ENCODE results near the gene SLC26A5. TPM values are rescaled to one million over a fixed set of nuclear protein-coding genes. Genes with fewer than 3 reads are reported as not detected.

Gene SLC26A5
- total RNA-seq, 1 experiment from 2014 or later = not detected

DNA sequence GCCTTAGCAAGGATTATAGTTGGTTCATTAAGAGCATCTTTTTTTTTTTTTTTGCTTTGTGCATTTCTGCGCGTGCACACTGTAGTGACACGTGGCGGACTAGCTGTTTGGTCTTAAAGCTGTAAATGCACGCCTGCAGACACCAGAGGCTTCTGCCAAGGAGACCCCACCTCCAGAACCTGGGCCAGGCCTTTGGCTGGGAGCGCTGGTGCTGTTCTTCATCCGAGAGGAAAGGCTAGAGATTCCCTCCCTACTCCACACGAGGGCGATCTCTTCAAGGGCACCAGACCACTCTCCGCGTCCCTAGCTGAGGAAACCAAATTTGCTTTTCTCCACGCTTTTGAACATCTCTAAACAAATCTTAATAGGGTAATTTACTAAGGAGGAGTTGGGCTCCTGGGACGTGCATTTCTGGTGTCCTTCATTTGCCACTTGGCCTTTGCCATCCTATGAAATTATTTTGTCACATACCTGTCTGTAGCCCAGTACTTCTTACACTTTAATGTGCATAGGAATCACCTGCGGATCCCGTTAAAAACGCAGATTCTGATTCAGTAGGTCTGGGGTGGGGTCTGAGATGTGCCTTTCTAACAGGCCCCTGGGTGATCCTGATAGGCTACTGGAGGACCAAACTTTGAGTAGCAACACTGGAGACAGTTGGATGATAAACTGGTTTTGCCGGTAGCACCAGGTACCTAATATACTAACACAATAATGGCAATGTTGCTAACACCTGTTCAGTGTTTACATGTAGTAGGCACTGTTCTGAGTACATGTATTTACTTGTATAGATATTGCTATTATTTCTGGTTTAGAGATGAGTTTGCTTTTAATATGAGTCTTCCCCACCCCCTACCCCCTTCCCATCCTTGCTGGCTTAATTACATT lies 1.3 kb upstream of the SLC26A5 start:
- Histone ChIP-seq H3K4me1 (ENCODE audit: low read length) (no peaks in the 10 kb centered on the region), H3K27ac (ENCODE audit: low read length) (no peak overlapping the region), H3K79me2 (ENCODE audit: low read length) (no peaks in the 10 kb centered on the region), H3K4me2 (ENCODE audit: low read depth, low read length, poor library complexity, severe bottlenecking) (no peak overlapping the region), H4K20me1 (ENCODE audit: insufficient read depth, low read depth, low read length) (no peaks in the 10 kb centered on the region), H3K36me3 (ENCODE audit: insufficient read depth, low read length) (no peaks in the 10 kb centered on the region), H3K9ac (ENCODE audit: low read length) (no peak overlapping the region), H3K9me2 (replicated peaks; ENCODE audit: insufficient read depth, low read length) (no peaks in the 10 kb centered on the region), H2AFZ (ENCODE audit: low read length) (no peak overlapping the region), H3K27me3 (ENCODE audit: low read length) (no peaks in the 10 kb centered on the region), H3K9me3 (ENCODE audit: low read length) (no peaks in the 10 kb centered on the region), H3K4me3 (ENCODE audit: low read length) (no peak overlapping the region)
- peak; percentile 80 for DNase-seq

DNA sequence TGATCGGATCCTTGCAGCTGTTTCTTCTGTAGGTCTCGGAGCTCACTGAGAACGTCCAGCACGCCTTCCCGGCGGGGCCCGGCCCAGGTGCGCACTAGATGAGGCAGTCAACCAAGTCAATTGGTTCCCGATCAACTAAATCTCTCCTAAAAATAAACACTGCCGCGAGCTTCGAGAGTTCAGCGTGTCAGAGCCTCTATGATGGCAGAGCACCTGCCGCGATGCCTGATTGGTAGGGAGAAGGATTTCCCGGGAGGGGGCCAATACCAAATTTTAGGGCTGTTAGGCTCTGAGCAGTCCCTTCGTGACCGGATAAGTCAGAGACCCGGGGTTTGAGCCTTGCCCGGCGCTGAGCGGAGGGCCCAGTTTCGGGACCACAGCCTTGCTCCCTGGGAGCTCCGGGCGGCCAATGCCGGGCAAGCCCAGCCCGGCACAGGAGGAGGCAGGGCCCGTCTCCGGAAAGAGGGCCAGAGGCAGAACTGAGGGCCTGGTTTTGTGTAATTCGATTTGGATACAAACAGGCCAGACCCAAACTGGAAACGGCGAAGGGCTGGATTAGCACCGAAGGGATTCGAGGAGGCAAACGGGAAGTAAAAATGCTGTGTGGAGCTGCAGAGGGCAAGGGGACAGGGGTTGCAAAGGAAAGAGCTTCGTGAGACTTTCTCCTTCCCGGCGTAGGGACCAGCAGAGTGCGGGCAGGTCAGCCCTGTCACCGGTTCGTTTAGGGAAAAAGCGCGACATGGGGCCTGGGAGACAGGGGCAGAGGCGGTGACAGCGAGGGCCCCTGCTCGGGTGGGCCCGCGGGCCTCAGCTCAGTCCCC lies 569 bp downstream of the SLC26A5 start:
- H3K9me3 ChIP-seq (ENCODE audit: low read length) = no peaks in the 10 kb centered on the region
- H3K79me2 ChIP-seq (ENCODE audit: low read length) = no peaks in the 10 kb centered on the region
- H3K4me3 ChIP-seq (ENCODE audit: low read length) = no peak overlapping the region
- H3K27me3 ChIP-seq (ENCODE audit: low read length) = 0 out of 2 replicates have a peak, but pooled peaks cover 3% of the 10 kb centered on the region
- no peak for DNase-seq
- H3K9ac ChIP-seq (ENCODE audit: low read length) = no peak overlapping the region
- H3K27ac ChIP-seq (ENCODE audit: low read length) = no peak overlapping the region
- H3K4me1 ChIP-seq (ENCODE audit: low read length) = no peaks in the 10 kb centered on the region
- no peaks in the 10 kb centered on the region for H3K9me2 ChIP-seq (replicated peaks; ENCODE audit: insufficient read depth, low read length)
- no peak overlapping the region for H2AFZ ChIP-seq (ENCODE audit: low read length)
- H4K20me1 ChIP-seq (ENCODE audit: insufficient read depth, low read depth, low read length) = no peaks in the 10 kb centered on the region
- no peak overlapping the region for H3K4me2 ChIP-seq (ENCODE audit: low read depth, low read length, poor library complexity, severe bottlenecking)
- no peaks in the 10 kb centered on the region for H3K36me3 ChIP-seq (ENCODE audit: insufficient read depth, low read length)

DNA sequence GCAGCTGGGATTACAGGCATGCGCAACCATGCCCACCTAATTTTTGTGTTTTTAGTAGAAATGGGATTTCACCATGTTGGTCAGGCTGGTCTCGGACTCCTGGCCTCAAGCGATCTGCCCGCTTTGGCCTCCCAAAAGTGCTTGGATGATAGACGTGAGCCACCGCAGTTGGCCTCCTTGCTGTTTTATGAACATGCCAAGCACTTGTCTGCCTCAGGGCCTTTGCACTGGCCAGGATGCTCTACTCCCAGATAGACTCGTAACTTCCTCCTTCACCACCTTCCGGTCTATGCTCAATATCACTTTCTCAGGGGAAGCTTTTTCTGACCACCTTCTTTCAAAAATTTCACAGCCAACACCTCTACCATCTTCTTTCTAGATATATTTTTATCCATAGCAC lies 6.3 kb downstream of the SLC26A5 start:
- no peaks in the 10 kb centered on the region for H3K4me1 ChIP-seq (ENCODE audit: low read length)
- no peak overlapping the region for H3K9ac ChIP-seq (ENCODE audit: low read length)
- no peak overlapping the region for H3K4me3 ChIP-seq (ENCODE audit: low read length)
- H3K9me3 ChIP-seq (ENCODE audit: low read length) = no peaks in the 10 kb centered on the region
- H3K27ac ChIP-seq (ENCODE audit: low read length) = no peak overlapping the region
- H3K79me2 ChIP-seq (ENCODE audit: low read length) = no peaks in the 10 kb centered on the region
- no peak overlapping the region for H3K4me2 ChIP-seq (ENCODE audit: low read depth, low read length, poor library complexity, severe bottlenecking)
- H3K27me3 ChIP-seq (ENCODE audit: low read length) = 0 out of 2 replicates have a peak, but pooled peaks cover 5% of the 10 kb centered on the region
- H3K9me2 ChIP-seq (replicated peaks; ENCODE audit: insufficient read depth, low read length) = no peaks in the 10 kb centered on the region
- DNase-seq = no peak
- H4K20me1 ChIP-seq (ENCODE audit: insufficient read depth, low read depth, low read length) = no peaks in the 10 kb centered on the region
- no peak overlapping the region for H2AFZ ChIP-seq (ENCODE audit: low read length)
- no peaks in the 10 kb centered on the region for H3K36me3 ChIP-seq (ENCODE audit: insufficient read depth, low read length)

DNA sequence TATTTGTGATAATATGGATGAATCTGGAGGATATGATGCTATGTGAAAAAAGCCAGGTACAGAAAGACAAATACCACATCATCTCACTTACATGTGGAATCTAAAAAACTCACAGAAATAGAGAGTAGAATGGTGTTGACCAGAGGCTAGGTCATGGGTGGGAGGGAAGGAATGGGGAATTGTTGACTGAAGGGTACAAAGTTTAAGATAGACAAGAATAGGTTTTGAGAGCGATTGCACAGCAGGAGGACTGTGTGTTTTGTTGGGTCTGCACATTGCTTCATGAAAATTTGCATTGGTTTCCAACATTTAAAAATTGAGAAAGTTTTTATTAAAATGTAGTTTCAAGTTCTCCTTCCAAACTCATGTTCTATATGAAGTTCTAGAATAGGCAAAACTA lies 8.4 kb downstream of the SLC26A5 start:
- H3K27ac ChIP-seq (ENCODE audit: low read length) = no peak overlapping the region
- no peaks in the 10 kb centered on the region for H4K20me1 ChIP-seq (ENCODE audit: insufficient read depth, low read depth, low read length)
- H3K9ac ChIP-seq (ENCODE audit: low read length) = no peak overlapping the region
- H3K79me2 ChIP-seq (ENCODE audit: low read length) = no peaks in the 10 kb centered on the region
- H3K4me1 ChIP-seq (ENCODE audit: low read length) = no peaks in the 10 kb centered on the region
- no peaks in the 10 kb centered on the region for H3K9me3 ChIP-seq (ENCODE audit: low read length)
- 0 out of 2 replicates have a peak, but pooled peaks cover 5% of the 10 kb centered on the region for H3K27me3 ChIP-seq (ENCODE audit: low read length)
- no peaks in the 10 kb centered on the region for H3K36me3 ChIP-seq (ENCODE audit: insufficient read depth, low read length)
- no peaks in the 10 kb centered on the region for H3K9me2 ChIP-seq (replicated peaks; ENCODE audit: insufficient read depth, low read length)
- no peak overlapping the region for H3K4me2 ChIP-seq (ENCODE audit: low read depth, low read length, poor library complexity, severe bottlenecking)
- H2AFZ ChIP-seq (ENCODE audit: low read length) = no peak overlapping the region
- no peak for DNase-seq
- H3K4me3 ChIP-seq (ENCODE audit: low read length) = no peak overlapping the region

DNA sequence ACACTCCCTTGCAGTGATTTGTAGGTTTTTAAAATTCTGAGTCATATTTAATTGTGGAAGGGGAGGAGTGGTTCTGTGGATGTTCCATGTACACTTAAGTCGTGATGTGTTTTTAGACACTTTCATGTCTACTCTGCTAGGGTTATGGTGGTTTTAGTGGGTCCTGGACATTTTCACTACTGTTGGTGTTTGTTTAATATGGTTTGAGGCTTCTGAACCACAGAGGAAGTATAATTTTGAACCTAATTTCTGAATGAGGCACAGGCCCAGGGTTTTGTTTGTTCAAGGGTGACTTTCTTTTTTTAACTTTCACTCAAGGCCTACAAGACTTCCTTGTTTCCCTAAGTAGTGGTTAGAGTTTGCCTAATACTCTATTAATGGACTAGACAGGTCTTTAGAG lies 13.3 kb downstream of the SLC26A5 start:
- 0 out of 2 replicates have a peak, but pooled peaks cover 2% of the 10 kb centered on the region for H3K27me3 ChIP-seq (ENCODE audit: low read length)
- H3K9me2 ChIP-seq (replicated peaks; ENCODE audit: insufficient read depth, low read length) = no peaks in the 10 kb centered on the region
- H3K27ac ChIP-seq (ENCODE audit: low read length) = no peak overlapping the region
- no peaks in the 10 kb centered on the region for H3K79me2 ChIP-seq (ENCODE audit: low read length)
- H3K36me3 ChIP-seq (ENCODE audit: insufficient read depth, low read length) = no peaks in the 10 kb centered on the region
- no peak overlapping the region for H3K9ac ChIP-seq (ENCODE audit: low read length)
- no peak overlapping the region for H3K4me2 ChIP-seq (ENCODE audit: low read depth, low read length, poor library complexity, severe bottlenecking)
- H3K4me1 ChIP-seq (ENCODE audit: low read length) = no peaks in the 10 kb centered on the region
- H2AFZ ChIP-seq (ENCODE audit: low read length) = no peak overlapping the region
- H3K9me3 ChIP-seq (ENCODE audit: low read length) = no peaks in the 10 kb centered on the region
- H3K4me3 ChIP-seq (ENCODE audit: low read length) = no peak overlapping the region
- no peaks in the 10 kb centered on the region for H4K20me1 ChIP-seq (ENCODE audit: insufficient read depth, low read depth, low read length)
- no peak for DNase-seq

DNA sequence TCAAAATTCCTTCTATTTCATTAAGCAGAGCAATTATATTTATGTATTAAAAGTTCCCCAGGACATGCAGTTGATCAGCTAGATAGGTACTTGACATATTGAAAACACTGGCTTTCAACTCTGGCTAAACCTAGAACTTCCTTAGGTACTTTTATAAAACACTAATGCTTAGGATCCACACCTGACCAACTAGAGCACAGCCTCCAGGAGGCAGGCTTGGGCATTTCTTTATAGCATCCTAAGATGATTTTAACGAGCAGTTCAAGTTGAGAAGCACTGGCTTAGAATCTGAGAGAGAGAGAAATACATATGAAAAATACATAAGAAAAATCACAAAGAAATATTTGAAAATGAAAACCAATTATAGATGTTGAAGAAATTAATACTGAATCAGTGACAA lies 20.8 kb downstream of the SLC26A5 start:
- Histone ChIP-seq H2AFZ (ENCODE audit: low read length) (no peak overlapping the region), H3K9me2 (replicated peaks; ENCODE audit: insufficient read depth, low read length) (no peaks in the 10 kb centered on the region), H3K36me3 (ENCODE audit: insufficient read depth, low read length) (no peaks in the 10 kb centered on the region), H3K27ac (ENCODE audit: low read length) (no peak overlapping the region), H3K9me3 (ENCODE audit: low read length) (no peaks in the 10 kb centered on the region), H3K27me3 (ENCODE audit: low read length) (no peaks in the 10 kb centered on the region), H3K9ac (ENCODE audit: low read length) (no peak overlapping the region), H4K20me1 (ENCODE audit: insufficient read depth, low read depth, low read length) (no peaks in the 10 kb centered on the region), H3K79me2 (ENCODE audit: low read length) (no peaks in the 10 kb centered on the region), H3K4me2 (ENCODE audit: low read depth, low read length, poor library complexity, severe bottlenecking) (no peak overlapping the region), H3K4me3 (ENCODE audit: low read length) (no peak overlapping the region), H3K4me1 (ENCODE audit: low read length) (no peaks in the 10 kb centered on the region)
- no peak for DNase-seq

DNA sequence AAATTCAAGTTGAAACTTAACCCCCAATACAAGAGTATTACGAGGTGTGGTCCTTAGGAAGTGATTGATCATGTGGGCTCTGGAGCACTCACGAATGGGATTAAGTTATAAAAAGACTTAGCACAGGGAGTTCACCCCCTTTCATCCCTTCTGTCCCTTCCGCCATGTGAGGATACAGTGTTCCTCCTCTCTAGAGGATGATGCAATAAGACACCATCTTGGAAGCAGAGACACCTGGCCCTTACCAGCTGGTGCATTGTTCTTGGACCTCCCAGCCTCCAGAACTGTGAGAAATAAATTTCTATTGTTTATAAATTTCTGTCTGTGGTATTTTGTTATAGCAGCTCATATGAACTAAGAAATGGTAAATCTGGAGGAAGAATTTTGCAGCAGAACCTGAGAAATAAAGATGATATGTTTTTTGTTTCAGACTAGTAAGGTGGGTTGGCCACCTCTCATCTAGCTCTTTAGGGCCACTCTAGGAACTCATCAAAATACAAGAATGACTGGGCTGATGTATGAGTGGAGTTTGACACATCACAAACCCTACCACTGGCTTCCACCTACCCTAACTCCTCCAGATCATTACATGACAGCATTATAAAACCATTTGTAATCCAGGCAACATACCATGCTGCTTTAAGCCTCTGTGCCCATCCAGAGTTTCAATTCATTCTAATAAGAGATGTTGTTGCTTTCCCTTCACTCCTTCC lies 22.4 kb downstream of the SLC26A5 start:
- Histone ChIP-seq H3K27ac (ENCODE audit: low read length) (no peak overlapping the region), H3K9me3 (ENCODE audit: low read length) (no peaks in the 10 kb centered on the region), H3K4me1 (ENCODE audit: low read length) (no peaks in the 10 kb centered on the region), H3K4me3 (ENCODE audit: low read length) (no peak overlapping the region), H3K4me2 (ENCODE audit: low read depth, low read length, poor library complexity, severe bottlenecking) (no peak overlapping the region), H3K27me3 (ENCODE audit: low read length) (no peaks in the 10 kb centered on the region), H4K20me1 (ENCODE audit: insufficient read depth, low read depth, low read length) (no peaks in the 10 kb centered on the region), H2AFZ (ENCODE audit: low read length) (no peak overlapping the region), H3K9me2 (replicated peaks; ENCODE audit: insufficient read depth, low read length) (no peaks in the 10 kb centered on the region), H3K79me2 (ENCODE audit: low read length) (no peaks in the 10 kb centered on the region), H3K36me3 (ENCODE audit: insufficient read depth, low read length) (no peaks in the 10 kb centered on the region), H3K9ac (ENCODE audit: low read length) (no peak overlapping the region)
- no peak for DNase-seq
